Upper lobe of left lung (tissue), 6 donors: ENCODE measurements around the gene SP3. TPM values are rescaled to one million over a fixed set of nuclear protein-coding genes. Genes with fewer than 3 reads are reported as not detected.

ENCODE experiments used
- ATAC-seq, 2 donors: fragments of 200-7000 bp; cut with Tn5 transposase; one replicate each; pipeline ENCODE4 v1.9.1; 2022; ENCODE audit warnings: mild to moderate bottlenecking in 2 of 2, moderate library complexity in 2 of 2; ENCODE audit not compliant: low FRiP score in 2 of 2
- DNase-seq, 2 donors: peaks; one replicate each; pipeline ENCODE4 v3.0.0-alpha.2; 2019 to 2020
- H3K27ac ChIP-seq, 4 donors: fragments of 200-600 bp; sonication (generic); one replicate each; pipeline ENCODE4 v1.5.1; 2016 to 2019
- H3K27me3 ChIP-seq, 4 donors: fragments of 200-600 bp; sonication (generic); one replicate each; pipeline ENCODE4 v1.5.1; 2017 to 2019
- H3K36me3 ChIP-seq, 4 donors: fragments of 200-600 bp; sonication (generic); one replicate each; pipeline ENCODE4 v1.5.1; 2016 to 2019
- H3K4me1 ChIP-seq, 4 donors: fragments of 200-600 bp; sonication (generic); one replicate each; pipeline ENCODE4 v1.5.1; 2018 to 2019
- H3K4me3 ChIP-seq, 4 donors: fragments of 200-600 bp; sonication (generic); one replicate each; pipeline ENCODE4 v1.5.1; 2017 to 2019; ENCODE audit warnings: mild to moderate bottlenecking in 2 of 4, moderate library complexity in 1 of 4
- H3K9me3 ChIP-seq, 4 donors: fragments of 200-600 bp; sonication (generic); one replicate each; pipeline ENCODE4 v1.5.1; 2018 to 2019
- CTCF ChIP-seq, 6 experiments: fragments of 450-650 bp in 4 of 6; fragments of 200-600 bp in 2 of 6; sonication (generic) in 2 of 6; IDR thresholded peaks; one replicate each; pipeline ENCODE4 v1.5.1; 2016 to 2019; ENCODE audit warnings: antibody characterized with exemption in 6 of 6
- EP300 ChIP-seq, 4 donors: sonication (generic); formaldehyde crosslinking; IDR thresholded peaks; one replicate each; pipeline ENCODE4 v1.5.1; 2017; ENCODE audit warnings: antibody characterized with exemption in 4 of 4, control low read depth in 2 of 4
- POLR2A ChIP-seq, 4 donors: fragments of 450-650 bp; IDR thresholded peaks; one replicate each; pipeline ENCODE4 v1.5.1; 2016 to 2017; ENCODE audit warnings: antibody characterized with exemption in 4 of 4, mild to moderate bottlenecking in 2 of 4
- POLR2AphosphoS5 ChIP-seq, 2 donors: sonication (generic); formaldehyde crosslinking; IDR thresholded peaks; one replicate each; pipeline ENCODE4 v1.5.1; 2017; ENCODE audit warnings: antibody characterized with exemption in 2 of 2
- WGBS, 2 donors: methylation state at CpG; one replicate each; pipeline ENCODE4 v1.1.5; 2017 to 2018; 5-methylcytosine and 5-hydroxymethylcytosine counted together
- total RNA-seq, 6 donors: library from RNA; depleted of rRNA in 4 of 6; stranded (reverse); fragments of >200 nt in 4 of 6; gene quantifications; one replicate each; pipeline versions ENCODE4 v1.1.0 to v1.2.1, GENCODE V29; 2016 to 2021
- donor health status: DM: no; HTN: no; CAD: no; lungs with moderate emphysema.
- donor health status: DM: no; HTN: yes; CAD: no; lungs with severe emphysema.

Gene SP3
- total RNA-seq, 6 donors from 2014 or later: 37.0 to 139 (median 77.0) TPM

GRCh38 chr2:173886613-173887012 lies 78.6 kb downstream of the SP3 start:
- no peak overlapping the region for H3K4me3 ChIP-seq
- no peak overlapping the region for H3K27ac ChIP-seq
- DNase-seq: no peak
- no peak for ATAC-seq
- H3K36me3 ChIP-seq: no peaks in the 10 kb centered on the region
- H3K9me3 ChIP-seq: peaks cover 0 to 13% (median 6%) of the 10 kb centered on the region in 4 donors
- TF ChIP-seq CTCF (IDR thresholded peaks at IDR 0.05): no peak
- no peaks in the 10 kb centered on the region for H3K27me3 ChIP-seq
- peaks cover 0 to 4% (median 0%) of the 10 kb centered on the region in 4 donors for H3K4me1 ChIP-seq
- 88 to 95% methylated on average over 3 of the region's 3 CpGs for WGBS, 2 donors

DNA sequence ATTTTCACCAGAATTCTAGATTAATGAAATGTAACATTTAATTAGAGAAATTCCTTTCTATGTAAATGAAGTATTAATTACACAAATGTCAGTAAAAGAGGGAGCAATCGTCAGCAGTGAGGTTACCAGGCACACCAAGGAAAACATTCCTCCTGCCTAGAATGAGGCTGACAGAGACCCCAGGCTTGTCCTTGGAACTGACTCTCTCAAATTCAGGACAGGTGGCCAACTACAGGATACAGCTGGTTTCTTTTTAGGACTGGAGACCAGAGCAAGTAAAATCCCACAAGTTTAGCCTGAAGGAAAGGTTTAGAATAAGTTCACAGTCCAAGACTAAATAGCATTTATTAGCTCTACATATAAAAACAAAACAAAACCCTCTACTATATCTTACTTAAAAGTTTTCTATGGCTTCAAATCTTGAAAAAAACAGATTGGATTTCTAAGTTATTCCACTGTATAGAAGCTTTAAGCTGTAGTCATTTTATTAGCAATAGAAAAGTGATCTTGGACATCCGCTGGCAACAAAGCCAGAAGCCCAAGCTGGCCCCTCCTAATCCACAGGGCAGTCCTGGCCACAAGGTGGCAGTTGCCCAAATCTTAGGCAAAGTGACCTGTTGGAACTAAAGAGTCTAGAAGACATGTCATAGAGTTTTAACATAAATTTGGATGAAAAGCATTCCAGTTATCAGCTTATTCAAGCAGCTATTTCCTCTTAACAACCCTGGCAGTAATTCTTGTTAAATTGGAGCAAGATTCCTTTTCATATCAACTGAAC lies 81.0 kb downstream of the SP3 start:
- DNase-seq: peak in 1 of 2 donors; percentile 69
- ATAC-seq: peak in 1 of 2 donors; percentile 75
- Histone ChIP-seq H3K27ac (no peak overlapping the region), H3K4me3 (no peak overlapping the region), H3K27me3 (no peaks in the 10 kb centered on the region), H3K36me3 (no peaks in the 10 kb centered on the region), H3K4me1 (peaks cover 0 to 4% (median 0%) of the 10 kb centered on the region in 4 donors), H3K9me3 (peaks cover 0 to 3% (median 1%) of the 10 kb centered on the region in 4 donors)
- no peak for TF ChIP-seq EP300 (IDR thresholded peaks at IDR 0.05)
- peak in 5 of 6 experiments; percentile 35 to 68 (median 59) for TF ChIP-seq CTCF (IDR thresholded peaks at IDR 0.05)
- 60 to 66% methylated on average over 2 of the region's 2 CpGs for WGBS, 2 donors

GRCh38 chr2:173881886-173882285 lies 83.3 kb downstream of the SP3 start:
- no peak for TF ChIP-seq POLR2AphosphoS5 (IDR thresholded peaks at IDR 0.05)
- TF ChIP-seq POLR2A (IDR thresholded peaks at IDR 0.05): no peak
- TF ChIP-seq CTCF (IDR thresholded peaks at IDR 0.05): no peak
- no peak for TF ChIP-seq EP300 (IDR thresholded peaks at IDR 0.05)
- H3K4me1 ChIP-seq: peaks cover 0 to 4% (median 0%) of the 10 kb centered on the region in 4 donors
- ATAC-seq (no peak), DNase-seq (no peak)
- H3K36me3 ChIP-seq: no peaks in the 10 kb centered on the region
- WGBS, 2 donors: 62 to 63% methylated on average over 3 of the region's 3 CpGs
- no peaks in the 10 kb centered on the region for H3K27me3 ChIP-seq
- H3K4me3 ChIP-seq: no peak overlapping the region
- H3K9me3 ChIP-seq: no peaks in the 10 kb centered on the region
- no peak overlapping the region for H3K27ac ChIP-seq

GRCh38 chr2:173881461-173881860 lies 83.7 kb downstream of the SP3 start:
- ATAC-seq (no peak), DNase-seq (no peak)
- 27 to 38% methylated on average over 4 of the region's 4 CpGs for WGBS, 2 donors

More at GRCh38 chr2:173881461-173881860, 83.7 kb downstream of the SP3 start:
- Histone ChIP-seq H3K27me3 (no peaks in the 10 kb centered on the region), H3K9me3 (no peaks in the 10 kb centered on the region), H3K4me1 (peaks cover 0 to 4% (median 0%) of the 10 kb centered on the region in 4 donors), H3K27ac (no peak overlapping the region), H3K36me3 (no peaks in the 10 kb centered on the region), H3K4me3 (no peak overlapping the region)
- TF ChIP-seq EP300 (IDR thresholded peaks at IDR 0.05) (no peak), POLR2AphosphoS5 (IDR thresholded peaks at IDR 0.05) (no peak), CTCF (IDR thresholded peaks at IDR 0.05) (no peak), POLR2A (IDR thresholded peaks at IDR 0.05) (no peak)
